Fibroblast of villous mesenchyme (primary cell): Measurements from ENCODE around the gene CAPN10. TPM values are rescaled to one million over a fixed set of nuclear protein-coding genes. Genes with fewer than 3 reads are reported as not detected.

ENCODE experiments used
- DNase-seq: peaks from one replicate; pipeline ENCODE4 v3.0.0-alpha.2; 2010; ENCODE audit warnings: low read depth
- H3K4me3 ChIP-seq: 2 replicates; pipeline ENCODE4 v1.5.1; 2011; ENCODE audit warnings: low read depth, mild to moderate bottlenecking, low read length
- total RNA-seq: library from RNA; depleted of rRNA; stranded (reverse); fragments of >200 nt; gene quantifications from 2 replicates; pipeline ENCODE4 v1.2.3, GENCODE V29; 2012
- TF ChIP-seq, protein P1 (sequence below): IDR thresholded peaks from 2 replicates; pipeline ENCODE4 v1.5.1; 2012; ENCODE audit warnings: low read depth, mild to moderate bottlenecking, low read length; ENCODE audit not compliant: insufficient read depth

Gene CAPN10
- total RNA-seq, 1 donor = 20.3 TPM

DNA sequence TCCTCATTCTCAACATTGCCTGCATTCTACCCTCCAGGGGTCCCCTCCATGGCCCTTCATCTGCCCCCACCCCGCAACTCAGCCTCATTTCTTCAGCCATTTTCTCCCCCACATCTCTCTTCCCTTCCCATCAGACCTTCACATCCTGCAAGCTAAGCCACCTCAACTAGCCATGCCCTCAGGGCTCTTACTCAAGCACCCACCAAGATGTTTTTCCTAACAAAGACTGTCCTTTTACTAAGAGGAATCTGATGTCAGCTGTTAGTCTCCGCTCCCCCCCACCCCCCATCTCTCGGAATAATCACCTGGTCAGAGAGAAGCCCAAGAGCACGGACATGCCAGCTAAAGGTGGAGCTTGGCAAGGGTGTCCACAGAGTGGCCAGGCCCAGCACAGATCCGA lies 4.7 kb upstream of the CAPN10 start:
- TF ChIP-seq, protein P1, sequence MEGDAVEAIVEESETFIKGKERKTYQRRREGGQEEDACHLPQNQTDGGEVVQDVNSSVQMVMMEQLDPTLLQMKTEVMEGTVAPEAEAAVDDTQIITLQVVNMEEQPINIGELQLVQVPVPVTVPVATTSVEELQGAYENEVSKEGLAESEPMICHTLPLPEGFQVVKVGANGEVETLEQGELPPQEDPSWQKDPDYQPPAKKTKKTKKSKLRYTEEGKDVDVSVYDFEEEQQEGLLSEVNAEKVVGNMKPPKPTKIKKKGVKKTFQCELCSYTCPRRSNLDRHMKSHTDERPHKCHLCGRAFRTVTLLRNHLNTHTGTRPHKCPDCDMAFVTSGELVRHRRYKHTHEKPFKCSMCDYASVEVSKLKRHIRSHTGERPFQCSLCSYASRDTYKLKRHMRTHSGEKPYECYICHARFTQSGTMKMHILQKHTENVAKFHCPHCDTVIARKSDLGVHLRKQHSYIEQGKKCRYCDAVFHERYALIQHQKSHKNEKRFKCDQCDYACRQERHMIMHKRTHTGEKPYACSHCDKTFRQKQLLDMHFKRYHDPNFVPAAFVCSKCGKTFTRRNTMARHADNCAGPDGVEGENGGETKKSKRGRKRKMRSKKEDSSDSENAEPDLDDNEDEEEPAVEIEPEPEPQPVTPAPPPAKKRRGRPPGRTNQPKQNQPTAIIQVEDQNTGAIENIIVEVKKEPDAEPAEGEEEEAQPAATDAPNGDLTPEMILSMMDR = no peak
- no peak overlapping the region for H3K4me3 ChIP-seq
- no peak for DNase-seq

DNA sequence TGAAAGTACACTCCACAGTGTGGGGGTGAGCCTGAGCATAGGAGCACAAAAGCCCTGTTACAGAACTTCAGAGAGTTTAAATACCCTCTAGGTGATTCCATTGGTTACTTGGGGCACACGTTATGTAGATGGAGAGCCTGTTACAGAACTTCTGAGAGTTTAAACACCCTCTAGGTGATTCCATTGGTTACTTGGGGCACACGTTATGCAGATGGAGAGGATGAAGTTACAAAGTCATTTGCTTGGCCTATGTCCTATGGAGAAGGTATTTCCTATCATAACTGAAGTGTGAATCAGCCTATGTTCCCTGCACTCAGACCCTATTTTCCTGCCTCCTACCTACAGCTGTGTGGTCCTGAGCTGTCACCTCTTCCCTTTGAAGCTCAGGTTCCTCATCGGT lies 3.8 kb upstream of the CAPN10 start:
- DNase-seq = no peak
- H3K4me3 ChIP-seq = no peak overlapping the region
- TF ChIP-seq, protein P1 = no peak

DNA sequence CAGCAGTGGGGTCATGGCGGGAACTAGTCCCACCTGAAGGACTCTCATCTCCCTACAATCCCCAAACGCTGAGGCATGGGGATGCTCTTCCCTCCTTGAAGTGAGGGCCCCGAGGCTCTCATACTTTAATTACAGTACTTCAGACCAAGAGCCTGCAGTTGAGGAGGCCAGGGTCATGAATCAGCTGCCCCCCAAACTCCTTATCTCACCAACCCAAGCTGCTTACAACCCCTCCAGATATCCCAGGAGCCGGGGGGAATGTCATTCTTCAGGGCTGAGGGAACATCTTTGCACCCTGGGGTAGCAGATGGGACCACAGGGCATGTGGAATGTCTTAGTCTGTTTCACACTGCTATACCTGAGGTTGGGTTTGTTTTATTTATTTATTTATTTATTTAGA lies 2.8 kb upstream of the CAPN10 start:
- TF ChIP-seq, protein P1 = no peak
- DNase-seq = no peak
- H3K4me3 ChIP-seq = no peak overlapping the region

DNA sequence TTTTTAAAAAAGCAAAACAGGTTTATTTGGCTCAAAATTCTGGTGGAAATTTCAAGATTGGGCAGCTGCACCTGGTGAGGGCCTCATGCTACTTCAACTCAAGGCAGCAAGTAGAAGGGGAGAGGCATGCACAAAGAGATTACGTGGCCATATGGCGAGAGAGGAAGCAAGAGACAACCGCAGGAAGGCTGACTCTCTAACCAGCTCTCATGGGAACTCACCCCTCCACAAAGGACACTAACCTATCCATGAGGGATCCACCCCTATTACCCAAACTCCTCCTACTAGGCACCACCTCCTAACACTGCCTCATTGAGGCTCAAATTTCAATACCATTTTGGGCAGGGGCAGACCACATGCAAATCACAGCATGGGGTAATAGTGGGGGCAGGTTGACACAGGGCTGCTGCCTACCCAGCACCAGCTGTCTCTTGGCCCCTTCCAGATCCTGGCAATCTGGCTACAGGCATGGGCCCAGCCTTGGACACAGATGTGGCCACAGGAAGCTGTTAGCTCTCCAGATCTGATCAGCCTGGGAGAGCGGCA lies 2.0 kb upstream of the CAPN10 start:
- TF ChIP-seq, protein P1 = no peak
- peak; percentile 89 for DNase-seq
- H3K4me3 ChIP-seq = no peak overlapping the region

DNA sequence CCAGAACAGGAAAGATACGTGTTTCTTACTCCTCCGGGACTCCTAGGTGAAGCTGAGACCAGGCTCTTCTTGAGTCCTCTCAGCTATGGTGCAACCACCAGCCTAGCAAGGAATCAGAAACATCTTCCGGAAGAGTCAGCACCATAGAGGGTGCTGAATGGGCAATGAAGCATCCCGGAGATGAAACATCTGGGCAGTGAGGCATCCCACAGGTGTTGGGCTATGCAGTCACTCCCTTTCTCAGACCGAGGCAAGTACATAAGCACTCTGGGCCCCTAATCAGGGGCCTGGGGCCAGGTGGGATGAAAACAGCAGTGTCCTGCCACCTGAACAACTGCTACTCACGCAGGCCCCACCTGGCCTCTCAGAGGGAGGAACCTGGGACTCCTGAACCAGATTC lies 1.4 kb upstream of the CAPN10 start:
- TF ChIP-seq, protein P1 = no peak
- peak overlapping the region; percentile 82 for H3K4me3 ChIP-seq
- no peak for DNase-seq

DNA sequence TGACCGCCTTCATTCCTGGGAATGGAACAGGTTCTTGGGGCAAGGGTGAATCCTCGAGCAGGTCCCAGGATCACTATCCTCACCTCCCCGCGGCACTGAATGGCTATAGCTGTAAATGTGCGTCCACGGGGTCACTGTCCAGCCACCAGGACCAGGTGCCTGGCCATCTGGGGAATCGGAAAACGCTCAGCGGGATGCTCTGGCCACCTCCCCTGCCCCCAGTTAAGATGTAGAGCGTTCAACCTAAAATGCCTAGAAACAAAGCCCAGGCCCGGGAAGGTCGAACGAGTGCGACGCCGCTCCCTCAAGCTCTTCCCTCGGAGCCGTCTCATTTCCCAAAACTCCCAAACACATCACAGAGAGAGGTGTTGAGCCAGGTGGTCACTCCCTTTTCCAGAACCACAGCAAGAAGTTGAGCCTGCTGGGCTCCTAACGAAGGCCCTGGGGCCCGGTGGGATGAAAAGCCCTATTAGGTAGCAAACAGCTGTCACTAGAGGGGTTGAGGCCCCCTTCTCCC lies 795 bp upstream of the CAPN10 start:
- DNase-seq = no peak
- TF ChIP-seq, protein P1 = no peak

More for the DNA sequence above, 795 bp upstream of the CAPN10 start:
- peak overlapping the region; percentile 82 for H3K4me3 ChIP-seq
